ENCODE measurements around the gene ATP2B2. TPM values are rescaled to one million over a fixed set of nuclear protein-coding genes. Genes with fewer than 3 reads are reported as not detected.

The ATP2B2 gene
- polyA plus RNA-seq, 3 donors = not detected

DNA sequence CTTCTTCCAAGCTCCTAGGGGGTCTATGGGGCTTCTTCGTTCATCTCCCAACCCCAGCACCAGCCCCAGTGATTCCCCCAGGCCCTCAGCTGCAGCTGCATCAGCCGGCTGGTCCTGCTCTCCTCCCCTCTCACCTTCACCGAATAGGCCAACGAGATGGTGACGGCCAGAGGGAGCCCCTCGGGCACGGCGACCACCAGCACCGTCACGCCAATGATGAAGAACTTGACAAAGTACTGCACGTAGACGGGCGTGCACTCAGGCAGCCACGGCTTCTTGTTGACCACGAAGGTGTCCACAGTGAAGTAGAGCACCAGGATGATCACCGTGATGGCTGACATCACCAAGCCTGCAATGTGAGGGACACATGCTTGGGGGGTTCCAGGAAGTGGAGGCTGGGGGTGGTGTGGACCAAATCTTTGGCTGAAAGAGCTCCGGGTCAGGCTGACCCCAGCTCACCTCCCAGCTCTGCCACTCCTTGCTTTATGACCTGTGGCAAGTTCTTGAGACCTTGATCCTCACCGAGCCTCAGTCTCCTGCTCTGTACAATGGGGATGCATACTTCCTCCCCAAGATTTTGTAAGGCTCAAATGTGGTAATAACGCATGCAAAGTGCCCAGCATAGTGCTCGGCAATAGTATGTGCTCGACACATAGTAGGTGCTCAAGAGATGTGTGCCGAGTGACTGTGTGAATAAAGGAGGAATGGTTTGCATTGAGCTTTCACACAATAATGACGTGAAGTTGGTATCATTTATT, 129.9 kb downstream of the ATP2B2 start:
- Histone ChIP-seq H3K4me3 (replicated peaks in 1 of 3; ENCODE audit: low read depth in 2 of 3, low read length in 3 of 3) (no peak overlapping the region), H3K27me3 (ENCODE audit: control insufficient read depth in 2 of 2, insufficient read depth in 2 of 2, low read length in 2 of 2) (no peaks in the 10 kb centered on the region), H3K9me3 (replicated peaks in 1 of 2; ENCODE audit: control insufficient read depth in 1 of 2, insufficient read depth in 1 of 2, low read length in 2 of 2) (peaks cover 0 to 4% of the 10 kb centered on the region in 2 donors), H3K79me2 (ENCODE audit: insufficient read depth, low read length) (no peaks in the 10 kb centered on the region), H3K4me1 (ENCODE audit: control insufficient read depth in 1 of 2, insufficient read depth in 2 of 2, low read length in 2 of 2) (peaks cover 0 to 5% of the 10 kb centered on the region in 2 donors), H3K9ac (ENCODE audit: insufficient read depth, low read length, poor library complexity, severe bottlenecking) (no peak overlapping the region), H3K27ac (ENCODE audit: low read depth in 1 of 2, low read length in 2 of 2) (no peak overlapping the region), H4K20me1 (ENCODE audit: insufficient read depth, low read length) (no peaks in the 10 kb centered on the region), H3K4me2 (replicated peaks; ENCODE audit: extremely low read depth, low read length, poor library complexity, severe bottlenecking) (no peak overlapping the region), H2AFZ (ENCODE audit: insufficient read depth, low read depth, low read length, poor library complexity, severe bottlenecking) (no peak overlapping the region), H3K36me3 (replicated peaks in 1 of 2; ENCODE audit: control insufficient read depth in 1 of 2, insufficient read depth in 2 of 2, low read length in 2 of 2) (no peaks in the 10 kb centered on the region)
- Mint-ChIP-seq H3K9me3 (peaks cover 0 to 5% (median 3%) of the 10 kb centered on the region in 7 donors), H3K27me3 (ENCODE audit: low read depth in 3 of 3) (peaks cover 0 to 3% (median 2%) of the 10 kb centered on the region in 3 donors), H3K27ac (peak overlapping the region in 1 of 7 donors; percentile 12), H3K4me3 (no peak overlapping the region), H3K36me3 (no peaks in the 10 kb centered on the region), H3K4me1 (peaks cover 3% of the 10 kb centered on the region)
- intact Hi-C loops (cut with micrococcal nuclease) = no loop called here
- 95% methylated on average over 16 of the region's 23 CpGs for WGBS (ENCODE audit: insufficient coverage)
- TF ChIP-seq, protein P1, sequence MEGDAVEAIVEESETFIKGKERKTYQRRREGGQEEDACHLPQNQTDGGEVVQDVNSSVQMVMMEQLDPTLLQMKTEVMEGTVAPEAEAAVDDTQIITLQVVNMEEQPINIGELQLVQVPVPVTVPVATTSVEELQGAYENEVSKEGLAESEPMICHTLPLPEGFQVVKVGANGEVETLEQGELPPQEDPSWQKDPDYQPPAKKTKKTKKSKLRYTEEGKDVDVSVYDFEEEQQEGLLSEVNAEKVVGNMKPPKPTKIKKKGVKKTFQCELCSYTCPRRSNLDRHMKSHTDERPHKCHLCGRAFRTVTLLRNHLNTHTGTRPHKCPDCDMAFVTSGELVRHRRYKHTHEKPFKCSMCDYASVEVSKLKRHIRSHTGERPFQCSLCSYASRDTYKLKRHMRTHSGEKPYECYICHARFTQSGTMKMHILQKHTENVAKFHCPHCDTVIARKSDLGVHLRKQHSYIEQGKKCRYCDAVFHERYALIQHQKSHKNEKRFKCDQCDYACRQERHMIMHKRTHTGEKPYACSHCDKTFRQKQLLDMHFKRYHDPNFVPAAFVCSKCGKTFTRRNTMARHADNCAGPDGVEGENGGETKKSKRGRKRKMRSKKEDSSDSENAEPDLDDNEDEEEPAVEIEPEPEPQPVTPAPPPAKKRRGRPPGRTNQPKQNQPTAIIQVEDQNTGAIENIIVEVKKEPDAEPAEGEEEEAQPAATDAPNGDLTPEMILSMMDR (IDR thresholded peaks at IDR 0.05) = no peak
- DNase-seq = no peak

DNA sequence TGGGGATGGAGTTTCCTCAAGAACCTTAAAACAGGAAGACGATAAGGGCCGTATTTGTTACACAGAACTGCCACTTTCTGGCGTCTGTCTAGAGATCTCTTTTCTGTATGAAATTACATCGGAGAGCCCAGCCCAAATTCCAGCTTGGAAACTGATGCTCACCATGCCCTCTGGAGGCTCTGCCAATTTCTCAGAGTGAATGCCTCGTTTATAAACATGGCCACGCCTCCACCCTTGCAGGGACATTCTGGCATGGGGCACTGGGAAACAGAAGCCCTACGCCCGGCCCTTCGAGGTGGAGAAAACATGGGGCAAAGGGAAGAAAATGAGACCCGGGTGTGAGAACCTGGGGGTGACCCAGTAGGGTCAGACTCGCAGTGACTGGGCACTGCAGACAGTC, 131.1 kb downstream of the ATP2B2 start:
- H3K4me2 ChIP-seq (replicated peaks; ENCODE audit: extremely low read depth, low read length, poor library complexity, severe bottlenecking) = no peak overlapping the region

More for the DNA sequence above, 131.1 kb downstream of the ATP2B2 start:
- Mint-ChIP-seq H3K36me3 (no peaks in the 10 kb centered on the region), H3K4me1 (peaks cover 7% of the 10 kb centered on the region), H3K27ac (no peak overlapping the region), H3K27me3 (ENCODE audit: low read depth in 3 of 3) (peaks cover 0 to 6% (median 3%) of the 10 kb centered on the region in 3 donors), H3K9me3 (peaks cover 0 to 5% (median 3%) of the 10 kb centered on the region in 7 donors), H3K4me3 (no peak overlapping the region)
- Histone ChIP-seq H3K79me2 (ENCODE audit: insufficient read depth, low read length) (no peaks in the 10 kb centered on the region), H3K27me3 (ENCODE audit: control insufficient read depth in 2 of 2, insufficient read depth in 2 of 2, low read length in 2 of 2) (no peaks in the 10 kb centered on the region), H3K9me3 (replicated peaks in 1 of 2; ENCODE audit: control insufficient read depth in 1 of 2, insufficient read depth in 1 of 2, low read length in 2 of 2) (peaks cover 0 to 4% of the 10 kb centered on the region in 2 donors), H3K4me3 (replicated peaks in 1 of 3; ENCODE audit: low read depth in 2 of 3, low read length in 3 of 3) (no peak overlapping the region), H3K36me3 (replicated peaks in 1 of 2; ENCODE audit: control insufficient read depth in 1 of 2, insufficient read depth in 2 of 2, low read length in 2 of 2) (no peaks in the 10 kb centered on the region), H3K9ac (ENCODE audit: insufficient read depth, low read length, poor library complexity, severe bottlenecking) (no peak overlapping the region), H4K20me1 (ENCODE audit: insufficient read depth, low read length) (no peaks in the 10 kb centered on the region), H2AFZ (ENCODE audit: insufficient read depth, low read depth, low read length, poor library complexity, severe bottlenecking) (no peak overlapping the region), H3K27ac (ENCODE audit: low read depth in 1 of 2, low read length in 2 of 2) (no peak overlapping the region), H3K4me1 (ENCODE audit: control insufficient read depth in 1 of 2, insufficient read depth in 2 of 2, low read length in 2 of 2) (peaks cover 0 to 8% of the 10 kb centered on the region in 2 donors)
- WGBS (ENCODE audit: insufficient coverage) = 66% methylated on average over 7 of the region's 11 CpGs
- no peak for DNase-seq
- TF ChIP-seq, protein P1 (IDR thresholded peaks at IDR 0.05) = no peak
- intact Hi-C loops (cut with micrococcal nuclease) = no loop called here
